Gastroesophageal sphincter (tissue), 4 donors: Measurements from ENCODE around the gene RAX2. TPM values are rescaled to one million over a fixed set of nuclear protein-coding genes. Genes with fewer than 3 reads are reported as not detected.

Experiments used
- ATAC-seq: fragments of 150-250 bp; one replicate; pipeline ENCODE4 v1.9.1; 2016; ENCODE audit warnings: mild to moderate bottlenecking, moderate library complexity
- H3K27ac ChIP-seq, 4 donors: fragments of 200-600 bp; sonication (generic) in 3 of 4; 1 replicate in 3 of 4; 2 replicates in 1 of 4; pipeline ENCODE4 v1.5.1; 2016 to 2019
- H3K27me3 ChIP-seq: fragments of 200-600 bp; sonication (generic); one replicate; pipeline ENCODE4 v1.5.1; 2019
- H3K36me3 ChIP-seq, 2 donors: fragments of 200-600 bp; sonication (generic); one replicate each; pipeline ENCODE4 v1.5.1; 2019; ENCODE audit warnings: control low read depth in 1 of 2
- H3K4me1 ChIP-seq, 3 donors: fragments of 200-600 bp; sonication (generic); 1 replicate in 2 of 3; 2 replicates in 1 of 3; pipeline ENCODE4 v1.5.1; 2016 to 2019; ENCODE audit warnings: control low read depth in 2 of 3
- H3K4me3 ChIP-seq, 2 donors: fragments of 200-600 bp; sonication (generic); one replicate each; pipeline ENCODE4 v1.5.1; 2019; ENCODE audit warnings: mild to moderate bottlenecking in 1 of 2, moderate library complexity in 1 of 2
- H3K9me3 ChIP-seq, 3 donors: fragments of 200-600 bp; sonication (generic); one replicate each; pipeline ENCODE4 v1.5.1; 2017 to 2019; ENCODE audit warnings: control low read depth in 2 of 3
- EP300 ChIP-seq: sonication (generic); formaldehyde crosslinking; IDR thresholded peaks from one replicate; pipeline ENCODE4 v1.6.1; 2017; ENCODE audit warnings: antibody characterized with exemption, mild to moderate bottlenecking
- POLR2A ChIP-seq, 2 donors: fragments of 450-650 bp; IDR thresholded peaks; one replicate each; pipeline ENCODE4 v1.6.1; 2017; ENCODE audit warnings: antibody characterized with exemption in 2 of 2, mild to moderate bottlenecking in 2 of 2, moderate library complexity in 1 of 2
- POLR2AphosphoS5 ChIP-seq: sonication (generic); formaldehyde crosslinking; IDR thresholded peaks from one replicate; pipeline ENCODE4 v1.6.1; 2017; ENCODE audit warnings: antibody characterized with exemption
- WGBS, 2 donors: methylation state at CpG; one replicate each; pipeline ENCODE4 v1.1.5; 2018; ENCODE audit warnings: low coverage in 1 of 2; 5-methylcytosine and 5-hydroxymethylcytosine counted together
- total RNA-seq, 4 donors: library from RNA; depleted of rRNA; stranded (reverse); fragments of >200 nt; gene quantifications; one replicate each; pipeline ENCODE4 v1.1.0, GENCODE V29; 2016
- TF ChIP-seq, protein P1 (sequence below), 4 experiments: fragments of 200-600 bp in 2 of 4; fragments of 450-650 bp in 2 of 4; sonication (generic) in 1 of 4; IDR thresholded peaks; one replicate each; pipeline ENCODE4 v1.5.1; 2017 to 2019; ENCODE audit warnings: antibody characterized with exemption in 4 of 4, mild to moderate bottlenecking in 2 of 4, moderate library complexity in 2 of 4

Gene RAX2
- total RNA-seq, 4 donors from 2014 or later, result not detected

DNA sequence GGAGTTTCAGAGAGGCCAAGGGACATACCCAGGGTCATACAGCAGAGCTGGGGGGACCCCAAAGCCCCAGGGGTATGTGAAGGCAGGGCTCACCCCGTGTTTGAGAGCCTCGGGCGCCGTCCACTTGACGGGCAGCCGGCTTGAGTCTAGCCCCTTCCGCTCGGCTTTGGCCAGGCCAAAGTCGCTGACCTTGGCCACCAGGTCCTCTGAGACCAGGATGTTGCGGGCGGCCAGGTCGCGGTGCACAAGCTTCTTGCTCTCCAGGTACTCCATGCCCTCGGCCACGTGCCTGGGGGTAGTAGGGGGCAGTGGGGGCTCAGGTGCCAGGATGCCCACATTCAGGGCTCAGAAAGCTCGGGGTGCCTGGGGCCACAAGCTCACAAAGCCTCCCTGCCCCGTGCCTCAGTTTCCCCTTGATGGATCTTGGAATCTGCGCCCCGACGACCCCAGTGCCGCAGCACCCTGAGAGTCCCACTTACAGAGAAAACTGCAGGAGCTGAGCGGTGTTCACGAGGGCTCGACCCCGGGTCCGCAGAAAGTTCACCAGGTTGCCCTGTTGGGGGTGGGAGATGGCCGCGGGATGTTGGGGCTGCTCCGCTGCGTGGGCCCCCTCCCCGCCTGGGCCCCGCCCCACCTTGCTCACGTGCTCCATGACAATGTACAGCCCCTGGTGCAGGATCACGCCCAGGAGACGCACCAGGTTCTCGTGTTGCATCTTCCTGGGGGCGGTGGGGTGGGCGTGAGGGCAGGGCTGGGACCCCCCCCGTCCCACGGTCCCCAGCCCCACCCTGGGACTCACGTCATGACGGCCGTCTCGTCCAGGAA lies 7.1 kb upstream of the RAX2 start:
- Histone ChIP-seq H3K4me1 (no peaks in the 10 kb centered on the region), H3K9me3 (peaks cover 0 to 31% (median 2%) of the 10 kb centered on the region in 3 donors), H3K36me3 (no peaks in the 10 kb centered on the region), H3K4me3 (no peak overlapping the region), H3K27ac (no peak overlapping the region), H3K27me3 (peaks cover 56% of the 10 kb centered on the region)
- no peak for TF ChIP-seq POLR2AphosphoS5
- WGBS, 2 donors, result 32% methylated on average over 3 of the region's 44 CpGs; no CpG with 5 or more reads in 1 of the 2 donors
- no peak for ATAC-seq

DNA sequence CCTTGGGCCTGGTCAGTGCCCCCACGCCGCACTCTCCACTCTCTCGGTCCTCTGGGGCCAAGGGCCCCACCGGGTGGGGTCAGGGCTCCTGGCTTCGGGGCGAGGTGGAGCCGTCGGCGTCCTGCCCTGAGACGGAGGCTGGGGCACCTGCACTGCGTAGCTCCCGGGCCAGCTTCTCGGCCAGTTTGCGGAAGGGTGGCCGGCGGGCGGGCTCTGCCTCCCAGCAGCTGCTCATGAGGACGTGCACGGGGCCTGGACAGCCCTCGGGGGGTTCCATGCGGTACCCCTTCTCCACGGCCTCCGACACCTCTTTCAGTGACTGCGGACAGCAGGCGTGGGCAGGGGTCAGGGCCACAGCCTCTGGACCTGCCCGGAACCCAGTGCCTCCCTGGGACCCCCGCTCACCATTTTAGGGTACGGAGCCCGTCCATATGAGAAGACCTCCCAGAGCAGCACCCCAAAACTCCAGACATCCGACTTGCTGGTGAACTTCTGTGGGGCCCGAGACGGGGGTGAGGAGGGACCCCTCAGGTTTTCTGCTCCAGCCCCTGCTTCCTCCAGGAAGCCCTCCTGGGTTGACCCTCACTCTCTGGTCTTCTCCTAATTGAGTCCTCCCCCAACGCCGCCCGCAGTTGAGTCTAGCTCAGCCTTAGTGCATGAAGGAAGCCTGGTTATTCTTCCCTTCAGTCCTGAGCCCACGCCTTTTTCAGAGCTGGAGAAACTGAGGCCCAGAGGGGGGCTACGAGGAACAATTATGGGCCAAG lies 6.3 kb upstream of the RAX2 start:
- 50% methylated on average over 1 of the region's 37 CpGs; no CpG with 5 or more reads in 1 of the 2 donors for WGBS, 2 donors
- Histone ChIP-seq H3K27ac (no peak overlapping the region), H3K4me1 (no peaks in the 10 kb centered on the region), H3K4me3 (no peak overlapping the region), H3K36me3 (no peaks in the 10 kb centered on the region), H3K9me3 (peaks cover 0 to 31% (median 2%) of the 10 kb centered on the region in 3 donors), H3K27me3 (peaks cover 48% of the 10 kb centered on the region)
- TF ChIP-seq EP300, result no peak
- TF ChIP-seq, protein P1, sequence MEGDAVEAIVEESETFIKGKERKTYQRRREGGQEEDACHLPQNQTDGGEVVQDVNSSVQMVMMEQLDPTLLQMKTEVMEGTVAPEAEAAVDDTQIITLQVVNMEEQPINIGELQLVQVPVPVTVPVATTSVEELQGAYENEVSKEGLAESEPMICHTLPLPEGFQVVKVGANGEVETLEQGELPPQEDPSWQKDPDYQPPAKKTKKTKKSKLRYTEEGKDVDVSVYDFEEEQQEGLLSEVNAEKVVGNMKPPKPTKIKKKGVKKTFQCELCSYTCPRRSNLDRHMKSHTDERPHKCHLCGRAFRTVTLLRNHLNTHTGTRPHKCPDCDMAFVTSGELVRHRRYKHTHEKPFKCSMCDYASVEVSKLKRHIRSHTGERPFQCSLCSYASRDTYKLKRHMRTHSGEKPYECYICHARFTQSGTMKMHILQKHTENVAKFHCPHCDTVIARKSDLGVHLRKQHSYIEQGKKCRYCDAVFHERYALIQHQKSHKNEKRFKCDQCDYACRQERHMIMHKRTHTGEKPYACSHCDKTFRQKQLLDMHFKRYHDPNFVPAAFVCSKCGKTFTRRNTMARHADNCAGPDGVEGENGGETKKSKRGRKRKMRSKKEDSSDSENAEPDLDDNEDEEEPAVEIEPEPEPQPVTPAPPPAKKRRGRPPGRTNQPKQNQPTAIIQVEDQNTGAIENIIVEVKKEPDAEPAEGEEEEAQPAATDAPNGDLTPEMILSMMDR (IDR thresholded peaks at IDR 0.05), result no peak
- no peak for TF ChIP-seq POLR2AphosphoS5
- no peak for TF ChIP-seq POLR2A (IDR thresholded peaks at IDR 0.05)
- ATAC-seq, result no peak

DNA sequence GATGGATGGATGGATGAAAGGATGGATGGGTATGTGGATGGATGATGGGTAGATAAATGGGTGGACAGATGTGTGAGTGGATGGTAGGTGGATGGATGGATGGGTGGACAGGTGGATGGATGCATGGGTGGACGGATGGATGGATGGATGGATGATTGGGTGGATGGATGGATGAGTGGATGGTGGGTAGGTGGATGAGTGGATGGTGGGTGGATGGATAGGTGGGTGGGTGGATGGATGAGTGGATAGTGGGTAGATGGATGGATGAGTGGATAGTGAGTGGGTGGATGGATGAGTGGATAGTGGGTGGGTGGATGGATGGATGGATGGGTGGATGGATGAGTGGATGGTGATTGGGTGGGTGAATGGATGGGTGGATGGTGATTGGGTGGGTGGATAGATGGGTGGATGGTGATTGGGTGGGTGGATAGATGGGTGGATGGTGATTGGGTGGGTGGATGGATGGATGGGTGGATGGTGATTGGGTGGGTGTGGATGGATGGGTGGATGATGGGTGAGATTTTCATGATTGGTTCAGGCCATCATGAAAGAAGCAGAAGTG lies 4.5 kb upstream of the RAX2 start:
- no peak for ATAC-seq
- H3K36me3 ChIP-seq, result no peaks in the 10 kb centered on the region

DNA sequence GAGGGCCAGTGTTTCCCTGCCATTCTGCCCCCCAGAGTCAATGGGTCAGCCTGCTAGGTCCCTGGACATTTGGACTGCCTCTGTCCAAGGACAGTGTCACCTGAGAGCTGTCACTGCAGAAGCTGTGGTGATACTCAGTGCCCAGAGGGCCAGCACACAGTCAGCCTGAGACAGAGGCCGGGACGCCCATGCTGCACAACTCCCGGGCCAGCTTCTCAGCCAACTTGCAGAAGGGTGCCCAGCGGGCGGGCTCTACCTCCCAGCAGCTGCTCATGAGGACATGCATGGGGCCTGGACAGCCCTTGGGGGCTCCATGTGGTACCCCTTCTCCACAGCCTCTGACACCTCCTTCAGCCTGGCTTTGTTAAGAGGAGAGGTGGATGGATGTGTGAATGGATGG lies 3.8 kb upstream of the RAX2 start:
- TF ChIP-seq EP300 (no peak), POLR2A (IDR thresholded peaks at IDR 0.05) (no peak), POLR2AphosphoS5 (no peak)
- TF ChIP-seq, protein P1 (IDR thresholded peaks at IDR 0.05), result no peak
- Histone ChIP-seq H3K27ac (no peak overlapping the region), H3K4me3 (no peak overlapping the region), H3K27me3 (peaks cover 36% of the 10 kb centered on the region), H3K4me1 (no peaks in the 10 kb centered on the region), H3K36me3 (no peaks in the 10 kb centered on the region), H3K9me3 (peaks cover 0 to 8% (median 0%) of the 10 kb centered on the region in 3 donors)
- no peak for ATAC-seq
- no CpG with 5 or more reads among the region's 5 CpGs for WGBS, 2 donors

More for the DNA sequence above, 4.5 kb upstream of the RAX2 start:
- TF ChIP-seq POLR2A (IDR thresholded peaks at IDR 0.05), result no peak
- no peak for TF ChIP-seq EP300
- TF ChIP-seq POLR2AphosphoS5, result no peak
- TF ChIP-seq, protein P1 (IDR thresholded peaks at IDR 0.05), result no peak
- no peak overlapping the region for H3K27ac ChIP-seq
- no peak overlapping the region for H3K4me3 ChIP-seq
- H3K9me3 ChIP-seq, result peaks cover 0 to 15% (median 2%) of the 10 kb centered on the region in 3 donors
- no peaks in the 10 kb centered on the region for H3K4me1 ChIP-seq
- 86 to 93% methylated on average over 1 of the region's 1 CpG for WGBS, 2 donors
- peaks cover 37% of the 10 kb centered on the region for H3K27me3 ChIP-seq

DNA sequence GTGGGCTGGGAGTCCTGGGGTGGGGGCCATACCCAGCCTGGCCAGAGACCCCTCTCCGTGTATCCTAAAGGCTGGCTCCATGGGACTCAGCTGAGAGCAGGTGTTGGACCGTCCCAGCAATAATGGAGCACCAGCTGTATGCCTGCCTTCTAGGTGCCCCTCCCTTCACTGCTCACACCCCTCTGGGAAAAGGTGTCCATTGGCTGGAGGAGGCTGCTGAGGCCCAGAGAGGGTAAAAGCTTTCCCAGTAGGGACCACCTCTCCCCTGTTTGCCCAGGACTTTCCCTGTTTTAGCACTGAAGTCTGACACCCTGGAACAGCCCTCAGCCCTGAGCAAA lies 3.3 kb upstream of the RAX2 start:
- Histone ChIP-seq H3K4me3 (no peak overlapping the region), H3K36me3 (peaks cover 0 to 2% of the 10 kb centered on the region in 2 donors), H3K4me1 (no peaks in the 10 kb centered on the region), H3K27ac (no peak overlapping the region), H3K9me3 (peaks cover 0 to 3% (median 0%) of the 10 kb centered on the region in 3 donors), H3K27me3 (peaks cover 36% of the 10 kb centered on the region)
- no CpG with 5 or more reads among the region's 2 CpGs for WGBS, 2 donors
- ATAC-seq, result no peak
- TF ChIP-seq EP300 (no peak), POLR2A (IDR thresholded peaks at IDR 0.05) (no peak), POLR2AphosphoS5 (no peak)
- TF ChIP-seq, protein P1 (IDR thresholded peaks at IDR 0.05), result no peak
